Endothelial cell of umbilical vein (primary cell): ENCODE results near the gene RPS19BP1. TPM values are rescaled to one million over a fixed set of nuclear protein-coding genes. Genes with fewer than 3 reads are reported as not detected.

Experiments
- BruUV-seq: library from RNA; stranded (reverse); fragments of 400-500 nt; replicated peaks from 2 replicates; lab custom pipeline; 2021; lab: Mats Ljungman, UMichigan
- CTCF ChIA-PET: fragments of 300-600, 350-600 bp; sonication (Branson Sonifier 250); formaldehyde crosslinking; loops from one replicate; lab custom pipeline; 2021; ENCODE audit warnings: antibody characterized with exemption, inconsistent platforms; lab: Charles Lee
- POLR2A ChIA-PET: fragments of 300-600, 350-600 bp; sonication (Branson Sonifier 250); formaldehyde crosslinking; loops from one replicate; lab custom pipeline; 2021; ENCODE audit warnings: antibody characterized with exemption, inconsistent platforms; lab: Charles Lee
- DNase-seq: peaks from one replicate; pipeline ENCODE4 v3.0.0-alpha.2; 2011; ENCODE audit warnings: low read depth, low spot score
- FAIRE-seq: peaks from 2 replicates; lab custom pipeline; 2011; peaks lifted over from hg19 to GRCh38; lab: Jason Lieb, UNC
- H2AFZ ChIP-seq: 2 replicates; pipeline ENCODE4 v1.6.0; 2012; ENCODE audit warnings: low read depth, low read length, control low read depth, inconsistent platforms
- H3K27ac ChIP-seq: 2 replicates; pipeline ENCODE4 v1.5.1; 2011; ENCODE audit warnings: low read depth, mild to moderate bottlenecking, control low read depth, low read length, moderate library complexity; ENCODE audit not compliant: insufficient read depth
- H3K27me3 ChIP-seq, 2 experiments: 2 replicates each; pipeline versions ENCODE4 v1.6.0 to v1.6.1; 2011; ENCODE audit warnings: low read length in 2 of 2, mixed read lengths in 1 of 2; ENCODE audit not compliant: control insufficient read depth in 2 of 2, insufficient read depth in 2 of 2
- H3K36me3 ChIP-seq, 2 experiments: 2 replicates in 1 of 2; 3 replicates in 1 of 2; pipeline ENCODE4 v1.5.1; 2011; ENCODE audit warnings: low read length in 2 of 2, mild to moderate bottlenecking in 1 of 2, moderate library complexity in 1 of 2; ENCODE audit not compliant: control insufficient read depth in 2 of 2, insufficient read depth in 2 of 2; ENCODE audit errors: extremely low read depth in 1 of 2
- H3K4me1 ChIP-seq: 3 replicates; pipeline ENCODE4 v1.5.1; 2011; ENCODE audit warnings: mild to moderate bottlenecking, low read length; ENCODE audit not compliant: control insufficient read depth, insufficient read depth; ENCODE audit errors: extremely low read depth
- H3K4me2 ChIP-seq: 2 replicates; pipeline ENCODE4 v1.6.1; 2011; ENCODE audit warnings: low read length, control low read depth, mixed read lengths; ENCODE audit not compliant: insufficient read depth
- H3K4me3 ChIP-seq, 3 experiments: fragments of 200-600 bp in 1 of 3; sonication (generic), shearing (Covaris generic) in 1 of 3; replicated peaks in 1 of 3; 2 replicates each; pipeline ENCODE4 v1.5.1; 2011 to 2016; ENCODE audit warnings: control low read depth in 3 of 3, low read length in 3 of 3, mild to moderate bottlenecking in 2 of 3, inconsistent platforms in 1 of 3, low read depth in 1 of 3, moderate library complexity in 1 of 3; ENCODE audit not compliant: insufficient read depth in 1 of 3
- H3K79me2 ChIP-seq: 2 replicates; pipeline ENCODE4 v1.6.0; 2012; ENCODE audit warnings: low read length, inconsistent platforms; ENCODE audit not compliant: control insufficient read depth, insufficient read depth
- H3K9ac ChIP-seq: replicated peaks from 2 replicates; pipeline ENCODE3; 2011; ENCODE audit warnings: low read length, control low read depth; ENCODE audit not compliant: insufficient read depth; ENCODE audit errors: extremely low read depth
- H3K9me1 ChIP-seq: replicated peaks from 3 replicates; pipeline ENCODE4 v1.6.0; 2011; ENCODE audit warnings: mild to moderate bottlenecking, low read length; ENCODE audit not compliant: control insufficient read depth, insufficient read depth; ENCODE audit errors: extremely low read depth
- H3K9me3 ChIP-seq: replicated peaks from 2 replicates; pipeline ENCODE4 v1.5.1; 2012; ENCODE audit warnings: low read length, inconsistent platforms; ENCODE audit not compliant: control insufficient read depth, insufficient read depth
- H4K20me1 ChIP-seq: replicated peaks from 2 replicates; pipeline ENCODE3; 2011; ENCODE audit warnings: mild to moderate bottlenecking, low read length; ENCODE audit not compliant: control insufficient read depth, insufficient read depth; ENCODE audit errors: extremely low read depth
- EZH2 ChIP-seq: IDR thresholded peaks from 2 replicates; pipeline ENCODE4 v1.6.1; 2012; ENCODE audit warnings: borderline replicate concordance, low read depth, mild to moderate bottlenecking, moderate library complexity, low read length, inconsistent platforms; ENCODE audit not compliant: severe bottlenecking
- FOS ChIP-seq: IDR thresholded peaks from 2 replicates; pipeline ENCODE4 v1.6.1; 2011; ENCODE audit warnings: mild to moderate bottlenecking, low read length, moderate library complexity, borderline replicate concordance; ENCODE audit not compliant: insufficient read depth
- GATA2 ChIP-seq: IDR thresholded peaks from 2 replicates; pipeline ENCODE4 v1.7.0; 2011; ENCODE audit warnings: low read depth, mild to moderate bottlenecking, moderate library complexity, mixed read lengths, low read length; ENCODE audit not compliant: insufficient read length, insufficient read depth
- JUN ChIP-seq: IDR thresholded peaks from 2 replicates; pipeline ENCODE4 v1.6.1; 2011; ENCODE audit warnings: borderline replicate concordance, low read depth; ENCODE audit not compliant: insufficient read length, insufficient read depth
- MAX ChIP-seq: IDR thresholded peaks from 2 replicates; pipeline ENCODE4 v1.6.1; 2011; ENCODE audit not compliant: insufficient read depth, insufficient read length
- MYC ChIP-seq: IDR thresholded peaks from one replicate; pipeline ENCODE4 v1.6.1; 2011; ENCODE audit warnings: mild to moderate bottlenecking, low read depth, low read length
- POLR2A ChIP-seq: IDR thresholded peaks from 2 replicates; pipeline ENCODE4 v1.6.1; 2012; ENCODE audit warnings: low read depth, mild to moderate bottlenecking, control low read depth, low read length
- POLR2AphosphoS5 ChIP-seq: IDR thresholded peaks from 2 replicates; pipeline ENCODE4 v1.6.1; 2012; ENCODE audit warnings: low read depth, mild to moderate bottlenecking, control low read depth, low read length, moderate library complexity; ENCODE audit not compliant: insufficient read depth
- dilution Hi-C: fragments of 300-500 bp; cut with MboI; formaldehyde crosslinking; loops from one replicate; pipeline ENCODE4 v1.15.0; 2019; ENCODE audit warnings: low sequenced_read_pairs; ENCODE audit not compliant: extremely low pct_ligation_motif_present
- intact Hi-C: fragments of 100-400 bp; cut with micrococcal nuclease; formaldehyde crosslinking; loops from one replicate; pipeline ENCODE4 v1.10.0; 2022
- polyA plus RNA-seq, 4 experiments: library from polyadenylated mRNA; depleted of rRNA in 3 of 4; stranded (reverse) in 3 of 4; unstranded in 1 of 4; fragments of >200 nt; gene quantifications; 2 replicates each; pipeline versions ENCODE4 v1.2.1 to v1.2.3, GENCODE V29; 2011 to 2012; ENCODE audit warnings: missing spikeins in 1 of 4
- total RNA-seq: library from RNA; stranded (reverse); gene quantifications from 2 replicates; pipeline ENCODE4 v1.2.3, GENCODE V29; 2021
- TF ChIP-seq, protein P1 (sequence below), 2 donors: IDR thresholded peaks; 1 replicate in 1 of 2; 2 replicates in 1 of 2; pipeline ENCODE4 v1.5.1; 2011; ENCODE audit warnings: low read length in 2 of 2, mild to moderate bottlenecking in 2 of 2, moderate library complexity in 2 of 2, control low read depth in 1 of 2, inconsistent platforms in 1 of 2, low read depth in 1 of 2; ENCODE audit not compliant: insufficient read depth in 1 of 2; ENCODE audit errors: extremely low read depth in 1 of 2

Gene RPS19BP1
- total and polyA plus RNA-seq, 2 donors (not counting 3 experiments of a cell fraction or from before 2014, with no cell fraction given): 66.6 to 84.3 TPM

DNA sequence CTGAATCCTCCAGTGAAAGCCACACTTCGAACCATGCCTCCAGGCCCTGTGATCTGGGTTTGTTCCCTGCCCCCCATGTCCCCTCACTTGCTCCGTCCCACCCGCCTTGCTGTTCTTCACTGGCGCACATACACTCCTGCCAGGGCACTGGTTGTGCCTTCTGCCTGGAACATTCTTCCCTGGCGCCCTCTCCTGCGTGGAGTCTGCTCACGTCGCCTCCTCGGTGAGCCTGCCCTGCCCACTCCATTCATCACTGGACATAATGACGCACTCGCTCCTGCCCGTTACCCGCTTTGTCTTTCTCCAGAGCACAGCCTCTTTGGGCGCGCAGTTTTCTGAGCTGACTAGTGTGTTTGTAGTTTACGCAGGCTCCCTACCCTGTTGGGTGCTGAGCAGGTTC lies 51.5 kb downstream of the RPS19BP1 start:
- DNase-seq: no peak
- H3K4me1 ChIP-seq: no peaks in the 10 kb centered on the region
- dilution Hi-C loops: no loop called here
- H4K20me1 ChIP-seq: no peaks in the 10 kb centered on the region
- no TSS peak for BruUV-seq
- ChIA-PET CTCF (interaction anchor here (1.0 kb wide), 1 partner anchor 13 kb away, joined by 5 read pairs; no protein-coding TSS in a partner anchor), POLR2A (no interaction called here)
- H3K9ac ChIP-seq: no peak overlapping the region
- no peaks in the 10 kb centered on the region for H3K79me2 ChIP-seq
- H3K4me3 ChIP-seq: no peak overlapping the region
- no peak for TF ChIP-seq POLR2A
- no peak for TF ChIP-seq MAX
- TF ChIP-seq POLR2AphosphoS5: no peak
- TF ChIP-seq MYC: no peak
- TF ChIP-seq EZH2: no peak
- no peak for TF ChIP-seq GATA2
- TF ChIP-seq, protein P1, sequence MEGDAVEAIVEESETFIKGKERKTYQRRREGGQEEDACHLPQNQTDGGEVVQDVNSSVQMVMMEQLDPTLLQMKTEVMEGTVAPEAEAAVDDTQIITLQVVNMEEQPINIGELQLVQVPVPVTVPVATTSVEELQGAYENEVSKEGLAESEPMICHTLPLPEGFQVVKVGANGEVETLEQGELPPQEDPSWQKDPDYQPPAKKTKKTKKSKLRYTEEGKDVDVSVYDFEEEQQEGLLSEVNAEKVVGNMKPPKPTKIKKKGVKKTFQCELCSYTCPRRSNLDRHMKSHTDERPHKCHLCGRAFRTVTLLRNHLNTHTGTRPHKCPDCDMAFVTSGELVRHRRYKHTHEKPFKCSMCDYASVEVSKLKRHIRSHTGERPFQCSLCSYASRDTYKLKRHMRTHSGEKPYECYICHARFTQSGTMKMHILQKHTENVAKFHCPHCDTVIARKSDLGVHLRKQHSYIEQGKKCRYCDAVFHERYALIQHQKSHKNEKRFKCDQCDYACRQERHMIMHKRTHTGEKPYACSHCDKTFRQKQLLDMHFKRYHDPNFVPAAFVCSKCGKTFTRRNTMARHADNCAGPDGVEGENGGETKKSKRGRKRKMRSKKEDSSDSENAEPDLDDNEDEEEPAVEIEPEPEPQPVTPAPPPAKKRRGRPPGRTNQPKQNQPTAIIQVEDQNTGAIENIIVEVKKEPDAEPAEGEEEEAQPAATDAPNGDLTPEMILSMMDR (IDR thresholded peaks at IDR 0.05; ENCODE audit: extremely low read depth in 1 of 2, insufficient read depth in 1 of 2, low read depth in 1 of 2, low read length in 2 of 2): no peak
- no peak for TF ChIP-seq JUN
- no peak for TF ChIP-seq FOS
- H3K36me3 ChIP-seq: no peaks in the 10 kb centered on the region
- no peak for FAIRE-seq
- no peaks in the 10 kb centered on the region for H3K9me1 ChIP-seq
- H3K27me3 ChIP-seq: no peaks in the 10 kb centered on the region
- H3K9me3 ChIP-seq: no peaks in the 10 kb centered on the region
- no peak overlapping the region for H3K4me2 ChIP-seq
- H2AFZ ChIP-seq: no peak overlapping the region
- no peak overlapping the region for H3K27ac ChIP-seq
- intact Hi-C loops: no loop called here
